GM12878 (cell line): ENCODE measurements around the gene SRSF3.

Experiments
- CREB1 ChIP-seq: IDR thresholded peaks from 2 replicates; pipeline ENCODE4 v1.6.1; 2012; ENCODE audit warnings: low read depth, mild to moderate bottlenecking, inconsistent platforms
- ELK1 ChIP-seq: IDR thresholded peaks from 2 replicates; pipeline ENCODE4 v1.6.1; 2012; ENCODE audit warnings: low read depth, low read length, improper control_type of control experiment
- EP300 ChIP-seq, 2 experiments: fragments of 150-350 bp in 1 of 2; IDR thresholded peaks; 2 replicates each; pipeline ENCODE4 v1.6.1; 2011 to 2012; ENCODE audit warnings: low read depth in 2 of 2, low read length in 2 of 2, borderline replicate concordance in 1 of 2, improper control_type of control experiment in 1 of 2, inconsistent platforms in 1 of 2; ENCODE audit not compliant: control insufficient read depth in 1 of 2
- JUNB ChIP-seq: IDR thresholded peaks from 2 replicates; pipeline ENCODE4 v1.6.1; 2016; ENCODE audit warnings: antibody characterized with exemption, mild to moderate bottlenecking
- POLR2A ChIP-seq: IDR thresholded peaks from 2 replicates; pipeline ENCODE4 v1.6.1; 2011; ENCODE audit warnings: low read depth, mild to moderate bottlenecking, low read length
- POLR2AphosphoS5 ChIP-seq: IDR thresholded peaks from 2 replicates; pipeline ENCODE4 v1.6.1; 2011; ENCODE audit warnings: mild to moderate bottlenecking, low read length, inconsistent platforms
- ZNF24 ChIP-seq: fragments of 450-650 bp; IDR thresholded peaks from 2 replicates; pipeline ENCODE4 v1.6.1; 2017; ENCODE audit warnings: antibody characterized with exemption, mild to moderate bottlenecking
- TF ChIP-seq, protein P1 (sequence below), 3 experiments: IDR thresholded peaks in 2 of 3; conservative IDR thresholded peaks in 1 of 3; 2 replicates each; pipeline ENCODE4 v1.5.1; 2011; ENCODE audit warnings: low read depth in 3 of 3, low read length in 3 of 3, mild to moderate bottlenecking in 3 of 3, control low read depth in 2 of 3, moderate library complexity in 2 of 3, inconsistent platforms in 1 of 3, mixed read lengths in 1 of 3; ENCODE audit not compliant: control insufficient read depth in 2 of 3, insufficient read depth in 1 of 3; ENCODE audit errors: extremely low read depth in 1 of 3

DNA sequence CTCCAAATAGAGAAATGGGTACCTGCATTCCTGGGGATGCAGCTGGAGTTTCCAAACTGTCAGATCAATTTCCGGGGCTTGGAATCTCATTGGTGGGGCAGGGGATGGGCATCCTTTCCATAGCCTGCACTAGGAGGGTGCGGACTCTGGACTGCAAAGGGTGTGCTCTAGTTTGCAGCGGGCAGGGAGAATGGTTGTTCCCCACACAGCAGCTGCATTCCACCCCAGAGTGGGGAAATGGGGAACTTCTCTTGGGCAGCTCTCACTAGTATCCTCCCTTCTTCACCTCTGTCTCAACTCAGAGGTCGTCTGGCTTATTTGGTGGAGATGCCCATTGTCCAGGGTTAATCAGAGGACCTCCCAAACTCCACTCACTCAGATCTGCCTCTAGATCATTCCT, 49.8 kb downstream of the SRSF3 start:
- TF ChIP-seq JUNB (no peak), POLR2AphosphoS5 (no peak), POLR2A (no peak), ZNF24 (no peak), ELK1 (no peak), EP300 (IDR thresholded peaks at IDR 0.05; ENCODE audit: borderline replicate concordance in 1 of 2, control insufficient read depth in 1 of 2, low read depth in 2 of 2, low read length in 2 of 2) (no peak), CREB1 (no peak)
- TF ChIP-seq, protein P1, sequence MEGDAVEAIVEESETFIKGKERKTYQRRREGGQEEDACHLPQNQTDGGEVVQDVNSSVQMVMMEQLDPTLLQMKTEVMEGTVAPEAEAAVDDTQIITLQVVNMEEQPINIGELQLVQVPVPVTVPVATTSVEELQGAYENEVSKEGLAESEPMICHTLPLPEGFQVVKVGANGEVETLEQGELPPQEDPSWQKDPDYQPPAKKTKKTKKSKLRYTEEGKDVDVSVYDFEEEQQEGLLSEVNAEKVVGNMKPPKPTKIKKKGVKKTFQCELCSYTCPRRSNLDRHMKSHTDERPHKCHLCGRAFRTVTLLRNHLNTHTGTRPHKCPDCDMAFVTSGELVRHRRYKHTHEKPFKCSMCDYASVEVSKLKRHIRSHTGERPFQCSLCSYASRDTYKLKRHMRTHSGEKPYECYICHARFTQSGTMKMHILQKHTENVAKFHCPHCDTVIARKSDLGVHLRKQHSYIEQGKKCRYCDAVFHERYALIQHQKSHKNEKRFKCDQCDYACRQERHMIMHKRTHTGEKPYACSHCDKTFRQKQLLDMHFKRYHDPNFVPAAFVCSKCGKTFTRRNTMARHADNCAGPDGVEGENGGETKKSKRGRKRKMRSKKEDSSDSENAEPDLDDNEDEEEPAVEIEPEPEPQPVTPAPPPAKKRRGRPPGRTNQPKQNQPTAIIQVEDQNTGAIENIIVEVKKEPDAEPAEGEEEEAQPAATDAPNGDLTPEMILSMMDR (IDR thresholded peaks at IDR 0.05 in 2 of 3, conservative IDR thresholded peaks at IDR 0.05 in 1 of 3; ENCODE audit: control insufficient read depth in 2 of 3, extremely low read depth in 1 of 3, insufficient read depth in 1 of 3, low read depth in 3 of 3, low read length in 3 of 3), result no peak
